Fibroblast of lung (primary cell): ENCODE data around the gene NFAM1. TPM values are rescaled to one million over a fixed set of nuclear protein-coding genes. Genes with fewer than 3 reads are reported as not detected.

Experiments used
- DNase-seq, 2 donors: peaks; one replicate each; pipeline versions ENCODE4 v3.0.0 to v3.0.0-alpha.2; 2010; ENCODE audit warnings: low read depth in 2 of 2
- H2AFZ ChIP-seq: 2 replicates; pipeline ENCODE4 v1.5.1; 2012; ENCODE audit warnings: low read length, control low read depth, inconsistent platforms
- H3K27ac ChIP-seq: 2 replicates; pipeline ENCODE4 v1.5.1; 2011; ENCODE audit warnings: low read length, control low read depth; ENCODE audit not compliant: insufficient read depth
- H3K27me3 ChIP-seq: 2 replicates; pipeline ENCODE4 v1.5.1; 2011; ENCODE audit warnings: mild to moderate bottlenecking, low read length; ENCODE audit not compliant: control insufficient read depth, insufficient read depth
- H3K36me3 ChIP-seq: 2 replicates; pipeline ENCODE4 v1.5.1; 2011; ENCODE audit warnings: low read length; ENCODE audit not compliant: control insufficient read depth, insufficient read depth
- H3K4me1 ChIP-seq: 2 replicates; pipeline ENCODE4 v1.5.1; 2011; ENCODE audit warnings: low read length; ENCODE audit not compliant: control insufficient read depth, insufficient read depth; ENCODE audit errors: extremely low read depth
- H3K4me2 ChIP-seq: 2 replicates; pipeline ENCODE4 v1.5.1; 2011; ENCODE audit warnings: low read length, control low read depth; ENCODE audit not compliant: insufficient read depth; ENCODE audit errors: extremely low read depth
- H3K4me3 ChIP-seq, 4 experiments: fragments of 200-600 bp in 1 of 4; sonication (generic) in 1 of 4; replicated peaks in 1 of 4; 2 replicates each; pipeline ENCODE4 v1.5.1; 2011 to 2016; ENCODE audit warnings: low read length in 4 of 4, low read depth in 3 of 4, mild to moderate bottlenecking in 3 of 4, control low read depth in 2 of 4, inconsistent platforms in 1 of 4, mixed read lengths in 1 of 4; ENCODE audit not compliant: insufficient read depth in 1 of 4; ENCODE audit errors: control extremely low read depth in 1 of 4
- H3K79me2 ChIP-seq: 2 replicates; pipeline ENCODE4 v1.5.1; 2012; ENCODE audit warnings: mild to moderate bottlenecking, low read length, inconsistent platforms; ENCODE audit not compliant: control insufficient read depth, insufficient read depth
- H3K9ac ChIP-seq: 2 replicates; pipeline ENCODE4 v1.5.1; 2011; ENCODE audit warnings: mild to moderate bottlenecking, low read length, control low read depth; ENCODE audit not compliant: insufficient read depth
- H3K9me3 ChIP-seq: 2 replicates; pipeline ENCODE4 v1.5.1; 2012; ENCODE audit warnings: low read depth, low read length; ENCODE audit not compliant: control insufficient read depth, insufficient read depth
- H4K20me1 ChIP-seq: 2 replicates; pipeline ENCODE4 v1.5.1; 2011; ENCODE audit warnings: low read length; ENCODE audit not compliant: control insufficient read depth, insufficient read depth; ENCODE audit errors: extremely low read depth
- CTCF ChIP-seq, 2 donors: IDR thresholded peaks in 1 of 2; conservative IDR thresholded peaks in 1 of 2; 1 replicate in 1 of 2; 2 replicates in 1 of 2; pipeline ENCODE4 v1.5.1; 2011 to 2012; ENCODE audit warnings: low read length in 2 of 2, control low read depth in 1 of 2, inconsistent platforms in 1 of 2, low read depth in 1 of 2, mild to moderate bottlenecking in 1 of 2
- EZH2 ChIP-seq: IDR thresholded peaks from 2 replicates; pipeline ENCODE4 v1.5.1; 2012; ENCODE audit warnings: low read length, control low read depth, mild to moderate bottlenecking; ENCODE audit errors: missing control alignments
- polyA plus RNA-seq, 2 donors: library from polyadenylated mRNA; depleted of rRNA in 1 of 2; stranded (reverse) in 1 of 2; unstranded in 1 of 2; fragments of >200 nt; gene quantifications; 2 replicates each; pipeline ENCODE4 v1.2.1, GENCODE V29; 2011 to 2012; ENCODE audit warnings: missing spikeins in 1 of 2
- total RNA-seq: library from RNA; depleted of rRNA; stranded (reverse); fragments of >200 nt; gene quantifications from 2 replicates; pipeline ENCODE4 v1.2.1, GENCODE V29; 2014

Gene NFAM1
- total and polyA plus RNA-seq, 2 donors (not counting 1 experiment from before 2014, with no cell fraction given): 0.17 TPM; not detected in 1

GRCh38 chr22:42414565-42415303 is 17.5 kb downstream of the NFAM1 start:
- Histone ChIP-seq H3K9ac (no peak overlapping the region), H3K4me2 (no peak overlapping the region), H3K4me3 (no peak overlapping the region), H3K9me3 (no peaks in the 10 kb centered on the region), H2AFZ (no peak overlapping the region), H3K27me3 (no peaks in the 10 kb centered on the region), H3K79me2 (no peaks in the 10 kb centered on the region), H3K27ac (no peak overlapping the region), H3K4me1 (no peaks in the 10 kb centered on the region), H3K36me3 (no peaks in the 10 kb centered on the region), H4K20me1 (no peaks in the 10 kb centered on the region)
- TF ChIP-seq CTCF (conservative IDR thresholded peaks at IDR 0.05 in 1 of 2, IDR thresholded peaks at IDR 0.05 in 1 of 2; ENCODE audit: low read depth in 1 of 2, low read length in 2 of 2): no peak
- no peak for TF ChIP-seq EZH2
- no peak for DNase-seq

GRCh38 chr22:42414021-42414420 is 18.2 kb downstream of the NFAM1 start:
- H3K9me3 ChIP-seq: no peaks in the 10 kb centered on the region
- H2AFZ ChIP-seq: no peak overlapping the region
- no peaks in the 10 kb centered on the region for H3K27me3 ChIP-seq
- H3K27ac ChIP-seq: no peak overlapping the region
- no peaks in the 10 kb centered on the region for H3K36me3 ChIP-seq
- H3K4me3 ChIP-seq: no peak overlapping the region
- no peak overlapping the region for H3K4me2 ChIP-seq
- TF ChIP-seq EZH2 (no peak), CTCF (conservative IDR thresholded peaks at IDR 0.05 in 1 of 2, IDR thresholded peaks at IDR 0.05 in 1 of 2; ENCODE audit: low read depth in 1 of 2, low read length in 2 of 2) (no peak)
- no peak overlapping the region for H3K9ac ChIP-seq
- no peaks in the 10 kb centered on the region for H3K79me2 ChIP-seq
- no peak for DNase-seq
- no peaks in the 10 kb centered on the region for H3K4me1 ChIP-seq
- H4K20me1 ChIP-seq: no peaks in the 10 kb centered on the region

- Histone ChIP-seq H3K27me3 (no peaks in the 10 kb centered on the region), H3K36me3 (no peaks in the 10 kb centered on the region), H3K27ac (no peak overlapping the region), H3K9me3 (no peaks in the 10 kb centered on the region), H3K79me2 (no peaks in the 10 kb centered on the region), H3K9ac (no peak overlapping the region), H2AFZ (no peak overlapping the region), H3K4me1 (no peaks in the 10 kb centered on the region), H3K4me2 (no peak overlapping the region), H3K4me3 (no peak overlapping the region), H4K20me1 (no peaks in the 10 kb centered on the region)
- TF ChIP-seq CTCF (conservative IDR thresholded peaks at IDR 0.05 in 1 of 2, IDR thresholded peaks at IDR 0.05 in 1 of 2; ENCODE audit: low read depth in 1 of 2, low read length in 2 of 2): no peak
- no peak for TF ChIP-seq EZH2
- no peak for DNase-seq
Measured at GRCh38 chr22:42412744-42413333, 19.4 kb downstream of the NFAM1 start.
